Nephron progenitor cell (in vitro differentiated cells): ENCODE measurements around the gene ZNF330.

Source experiments
- DNase-seq: peaks from one replicate; pipeline ENCODE4 v3.0.0; 2021
- H3K27ac Mint-ChIP-seq: 2 replicates; pipeline ENCODE4 v1.8.0; 2021; ENCODE audit warnings: mild to moderate bottlenecking, moderate library complexity, mixed read lengths
- H3K27me3 Mint-ChIP-seq: 2 replicates; pipeline ENCODE4 v1.8.0; 2021; ENCODE audit warnings: mild to moderate bottlenecking, low read depth, mixed read lengths; ENCODE audit not compliant: poor library complexity
- H3K36me3 Mint-ChIP-seq: 2 replicates; pipeline ENCODE4 v1.8.0; 2021; ENCODE audit warnings: low read depth, mixed read lengths
- H3K4me1 Mint-ChIP-seq: 2 replicates; pipeline ENCODE4 v1.8.0; 2021; ENCODE audit warnings: mixed read lengths
- H3K4me3 Mint-ChIP-seq: 2 replicates; pipeline ENCODE4 v1.8.0; 2021; ENCODE audit warnings: mild to moderate bottlenecking, moderate library complexity, mixed read lengths
- H3K9me3 Mint-ChIP-seq: 2 replicates; pipeline ENCODE4 v1.8.0; 2021; ENCODE audit warnings: mild to moderate bottlenecking, moderate library complexity, mixed read lengths
- CTCF ChIP-seq: fragments of 200-600 bp; sonication (generic); IDR thresholded peaks from 2 replicates; pipeline ENCODE4 v1.5.0; 2021; ENCODE audit warnings: antibody characterized with exemption

The ZNF330 gene

DNA sequence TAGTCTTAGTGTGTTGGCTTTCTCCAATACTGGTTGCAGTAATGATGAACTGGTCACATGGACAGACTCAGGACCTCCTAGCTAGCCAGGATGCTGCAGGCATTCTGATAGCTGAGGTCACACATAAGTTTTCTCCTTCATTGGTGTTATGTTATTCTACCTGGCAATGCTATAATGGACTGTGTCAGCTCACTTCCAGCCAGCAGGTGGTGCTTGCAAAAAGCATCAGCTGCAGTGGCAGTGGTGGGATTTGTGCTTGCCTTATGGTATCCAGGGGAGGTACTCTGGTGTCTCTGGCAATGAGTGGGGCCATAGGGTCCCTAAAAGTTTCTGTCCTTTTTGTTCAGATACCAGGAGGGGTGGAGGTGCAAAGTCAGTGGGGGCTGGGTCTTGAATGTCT is 33.6 kb downstream of the ZNF330 start:
- no peak for DNase-seq
- Mint-ChIP-seq H3K27me3 (peaks cover 7% of the 10 kb centered on the region), H3K4me3 (no peak overlapping the region), H3K27ac (no peak overlapping the region), H3K36me3 (no peaks in the 10 kb centered on the region), H3K9me3 (no peaks in the 10 kb centered on the region), H3K4me1 (no peaks in the 10 kb centered on the region)
- TF ChIP-seq CTCF, result no peak

DNA sequence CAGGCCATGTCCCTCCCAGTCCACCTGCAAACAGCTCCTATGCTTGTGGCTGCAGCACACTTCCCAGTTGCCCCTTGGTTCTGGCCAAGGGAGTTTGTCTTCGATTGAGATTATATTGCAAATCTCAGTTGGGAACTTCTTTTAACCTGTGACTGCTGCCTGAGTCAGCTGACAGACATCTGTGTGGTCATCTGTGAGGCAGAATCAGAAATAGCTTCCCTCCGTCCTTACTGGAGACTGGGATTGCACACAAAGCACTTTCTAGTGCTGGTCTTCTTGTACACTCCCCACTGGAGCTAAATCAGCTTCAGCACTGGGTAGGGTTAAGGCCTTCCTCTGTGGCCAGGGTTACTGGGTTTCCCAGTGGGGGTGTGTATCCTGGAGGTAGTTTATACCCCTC is 34.3 kb downstream of the ZNF330 start:
- peaks cover 11% of the 10 kb centered on the region for H3K27me3 Mint-ChIP-seq
- no peak overlapping the region for H3K27ac Mint-ChIP-seq
- no peak for DNase-seq
- no peak for TF ChIP-seq CTCF
- H3K9me3 Mint-ChIP-seq, result no peaks in the 10 kb centered on the region
- no peaks in the 10 kb centered on the region for H3K36me3 Mint-ChIP-seq
- no peaks in the 10 kb centered on the region for H3K4me1 Mint-ChIP-seq
- H3K4me3 Mint-ChIP-seq, result no peak overlapping the region

- H3K27ac Mint-ChIP-seq, result no peak overlapping the region
- no peaks in the 10 kb centered on the region for H3K9me3 Mint-ChIP-seq
- peaks cover 5% of the 10 kb centered on the region for H3K27me3 Mint-ChIP-seq
- no peaks in the 10 kb centered on the region for H3K36me3 Mint-ChIP-seq
- no peak overlapping the region for H3K4me3 Mint-ChIP-seq
- DNase-seq, result no peak
- no peaks in the 10 kb centered on the region for H3K4me1 Mint-ChIP-seq
- no peak for TF ChIP-seq CTCF
These were observed 37.9 kb downstream of the ZNF330 start for GRCh38 chr4:141258558-141258957.

GRCh38 chr4:141275834-141276233 is 55.1 kb downstream of the ZNF330 start:
- no peaks in the 10 kb centered on the region for H3K36me3 Mint-ChIP-seq
- no peak overlapping the region for H3K27ac Mint-ChIP-seq
- no peaks in the 10 kb centered on the region for H3K4me1 Mint-ChIP-seq
- no peaks in the 10 kb centered on the region for H3K27me3 Mint-ChIP-seq
- TF ChIP-seq CTCF, result no peak
- DNase-seq, result no peak
- H3K4me3 Mint-ChIP-seq, result no peak overlapping the region
- no peaks in the 10 kb centered on the region for H3K9me3 Mint-ChIP-seq

- Mint-ChIP-seq H3K4me3 (no peak overlapping the region), H3K9me3 (no peaks in the 10 kb centered on the region), H3K4me1 (no peaks in the 10 kb centered on the region), H3K27me3 (no peaks in the 10 kb centered on the region), H3K36me3 (no peaks in the 10 kb centered on the region), H3K27ac (no peak overlapping the region)
- no peak for DNase-seq
- TF ChIP-seq CTCF, result no peak
These were observed 62.5 kb downstream of the ZNF330 start for GRCh38 chr4:141283152-141283551.

- Mint-ChIP-seq H3K27ac (no peak overlapping the region), H3K27me3 (no peaks in the 10 kb centered on the region), H3K4me3 (no peak overlapping the region), H3K4me1 (no peaks in the 10 kb centered on the region), H3K9me3 (no peaks in the 10 kb centered on the region), H3K36me3 (no peaks in the 10 kb centered on the region)
- no peak for TF ChIP-seq CTCF
- DNase-seq, result no peak
These were observed 62.9 kb downstream of the ZNF330 start for GRCh38 chr4:141283563-141283962.
